GM12875 (cell line): ENCODE results near the gene DCAKD.

Experiments
- H3K4me3 ChIP-seq: one replicate; pipeline ENCODE4 v1.5.1; 2011; ENCODE audit warnings: low read depth, low read length, control low read depth
- CTCF ChIP-seq: IDR thresholded peaks from 2 replicates; pipeline ENCODE4 v1.5.1; 2011; ENCODE audit warnings: low read depth, mild to moderate bottlenecking, control low read depth, inconsistent platforms, low read length, moderate library complexity, borderline replicate concordance; ENCODE audit not compliant: insufficient read depth

The DCAKD gene

GRCh38 chr17:45018848-45019711 is 32.4 kb downstream of the DCAKD start:
- TF ChIP-seq CTCF, result peak; percentile 54

GRCh38 chr17:45018514-45018847 is 33.0 kb downstream of the DCAKD start:
- no peak overlapping the region for H3K4me3 ChIP-seq
- no peak for TF ChIP-seq CTCF

More at GRCh38 chr17:45018848-45019711, 32.4 kb downstream of the DCAKD start:
- peak overlapping the region; percentile 22 for H3K4me3 ChIP-seq

DNA sequence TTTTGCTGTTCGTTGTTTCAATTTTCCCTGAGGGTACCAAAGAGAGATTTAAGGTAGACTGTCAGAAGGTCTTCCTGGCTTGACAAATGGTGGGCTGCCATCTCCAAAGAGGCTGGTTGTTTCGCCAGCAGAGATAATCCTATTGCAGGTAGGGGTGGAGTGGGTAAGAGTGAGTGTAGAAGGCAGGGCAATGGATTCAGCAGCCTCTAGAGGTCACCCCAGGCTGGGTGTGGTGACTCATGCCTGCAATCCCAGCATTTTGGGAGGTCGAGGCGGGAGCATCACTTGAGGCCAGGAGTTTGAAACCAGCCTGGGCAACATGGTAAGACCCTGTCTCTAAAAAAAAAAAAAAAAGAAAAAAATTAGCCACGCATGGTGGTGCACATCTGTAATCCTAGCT is 34.6 kb downstream of the DCAKD start:
- H3K4me3 ChIP-seq, result no peak overlapping the region

GRCh38 chr17:45016237-45016636 is 35.2 kb downstream of the DCAKD start:
- no peak for TF ChIP-seq CTCF
- no peak overlapping the region for H3K4me3 ChIP-seq

More for the DNA sequence above, 34.6 kb downstream of the DCAKD start:
- peak; percentile 40; the same call in 1 of the 2 replicates for TF ChIP-seq CTCF

GRCh38 chr17:45013021-45013997 is 38.1 kb downstream of the DCAKD start:
- TF ChIP-seq CTCF, result no peak
- no peak overlapping the region for H3K4me3 ChIP-seq

GRCh38 chr17:45011767-45012166 is 39.7 kb downstream of the DCAKD start:
- TF ChIP-seq CTCF, result no peak
- H3K4me3 ChIP-seq, result no peak overlapping the region
